Measurements from ENCODE around the gene TTYH2.
A peak's percentile ranks its signal among the peaks of the same experiment; 100 is the strongest.
"Not testable (repeated sequence)": the region's sequence is repeated elsewhere in the genome, so short reads cannot be mapped to it uniquely, and the experiment has no call there.

The TTYH2 gene

GRCh38 chr17:74267987-74268499 lies 54.7 kb downstream of the TTYH2 start:
- Histone ChIP-seq H3K9ac (ENCODE audit: low read length) (no peak overlapping the region), H3K27me3 (ENCODE audit: control insufficient read depth, insufficient read depth, low read length) (no peaks in the 10 kb centered on the region), H3K27ac (ENCODE audit: low read depth, low read length) (no peak overlapping the region), H3K4me3 (ENCODE audit: low read length) (no peak overlapping the region), H3K4me1 (ENCODE audit: control insufficient read depth, insufficient read depth, low read length) (no peaks in the 10 kb centered on the region), H3K36me3 (ENCODE audit: control insufficient read depth, insufficient read depth, low read length) (no peaks in the 10 kb centered on the region)

- no peaks in the 10 kb centered on the region for H3K27me3 ChIP-seq (ENCODE audit: control insufficient read depth, insufficient read depth, low read length)
- H3K36me3 ChIP-seq (ENCODE audit: control insufficient read depth, insufficient read depth, low read length): no peaks in the 10 kb centered on the region
- no peak overlapping the region for H3K27ac ChIP-seq (ENCODE audit: low read depth, low read length)
- H3K4me1 ChIP-seq (ENCODE audit: control insufficient read depth, insufficient read depth, low read length): no peaks in the 10 kb centered on the region
- H3K9ac ChIP-seq (ENCODE audit: low read length): no peak overlapping the region
- H3K4me3 ChIP-seq (ENCODE audit: low read length): no peak overlapping the region
Observed at GRCh38 chr17:74268558-74268957, 55.2 kb downstream of the TTYH2 start.

GRCh38 chr17:74270333-74270732 lies 57.0 kb downstream of the TTYH2 start:
- no peak overlapping the region for H3K9ac ChIP-seq (ENCODE audit: low read length)
- H3K4me1 ChIP-seq (ENCODE audit: control insufficient read depth, insufficient read depth, low read length): no peaks in the 10 kb centered on the region
- H3K36me3 ChIP-seq (ENCODE audit: control insufficient read depth, insufficient read depth, low read length): no peaks in the 10 kb centered on the region
- no peak overlapping the region for H3K27ac ChIP-seq (ENCODE audit: low read depth, low read length)
- peaks cover 5% of the 10 kb centered on the region for H3K27me3 ChIP-seq (ENCODE audit: control insufficient read depth, insufficient read depth, low read length)
- H3K4me3 ChIP-seq (ENCODE audit: low read length): no peak overlapping the region

- H3K27me3 ChIP-seq (ENCODE audit: control insufficient read depth, insufficient read depth, low read length): peaks cover 5% of the 10 kb centered on the region
- no peaks in the 10 kb centered on the region for H3K36me3 ChIP-seq (ENCODE audit: control insufficient read depth, insufficient read depth, low read length)
- no peak overlapping the region for H3K4me3 ChIP-seq (ENCODE audit: low read length)
- H3K9ac ChIP-seq (ENCODE audit: low read length): no peak overlapping the region
- no peak overlapping the region for H3K27ac ChIP-seq (ENCODE audit: low read depth, low read length)
- H3K4me1 ChIP-seq (ENCODE audit: control insufficient read depth, insufficient read depth, low read length): no peaks in the 10 kb centered on the region
Observed at GRCh38 chr17:74271281-74271680, 57.9 kb downstream of the TTYH2 start.

- Histone ChIP-seq H3K9ac (ENCODE audit: low read length) (no peak overlapping the region), H3K36me3 (ENCODE audit: control insufficient read depth, insufficient read depth, low read length) (no peaks in the 10 kb centered on the region), H3K27me3 (ENCODE audit: control insufficient read depth, insufficient read depth, low read length) (peaks cover 5% of the 10 kb centered on the region), H3K4me3 (ENCODE audit: low read length) (no peak overlapping the region), H3K4me1 (ENCODE audit: control insufficient read depth, insufficient read depth, low read length) (no peaks in the 10 kb centered on the region), H3K27ac (ENCODE audit: low read depth, low read length) (peak overlapping the region; percentile 18)
Observed at GRCh38 chr17:74271901-74272561, 58.7 kb downstream of the TTYH2 start.

GRCh38 chr17:74272731-74273201 lies 59.4 kb downstream of the TTYH2 start:
- H3K4me3 ChIP-seq (ENCODE audit: low read length): no peak overlapping the region
- peak overlapping the region; percentile 18 for H3K27ac ChIP-seq (ENCODE audit: low read depth, low read length)

GRCh38 chr17:74274060-74274708 lies 60.8 kb downstream of the TTYH2 start, which contains the start of gene DNAI2:
Gene DNAI2, plus strand, starts transcription at chr17:74274234. Its CDS starts 7,584 bp downstream, at chr17:74281818.
- H3K27ac ChIP-seq (ENCODE audit: low read depth, low read length): no peak within 1 kb of the TSS
- peaks cover 5% of the 10 kb centered on the region for H3K27me3 ChIP-seq (ENCODE audit: control insufficient read depth, insufficient read depth, low read length)

More at GRCh38 chr17:74272731-74273201, 59.4 kb downstream of the TTYH2 start:
- Histone ChIP-seq H3K27me3 (ENCODE audit: control insufficient read depth, insufficient read depth, low read length) (peaks cover 5% of the 10 kb centered on the region), H3K4me1 (ENCODE audit: control insufficient read depth, insufficient read depth, low read length) (no peaks in the 10 kb centered on the region), H3K9ac (ENCODE audit: low read length) (no peak overlapping the region), H3K36me3 (ENCODE audit: control insufficient read depth, insufficient read depth, low read length) (no peaks in the 10 kb centered on the region)

GRCh38 chr17:74274709-74275340 lies 61.5 kb downstream of the TTYH2 start:
- no peak overlapping the region for H3K27ac ChIP-seq (ENCODE audit: low read depth, low read length)
- no peaks in the 10 kb centered on the region for H3K36me3 ChIP-seq (ENCODE audit: control insufficient read depth, insufficient read depth, low read length)
- H3K27me3 ChIP-seq (ENCODE audit: control insufficient read depth, insufficient read depth, low read length): peaks cover 5% of the 10 kb centered on the region
- H3K4me1 ChIP-seq (ENCODE audit: control insufficient read depth, insufficient read depth, low read length): no peaks in the 10 kb centered on the region
- no peak overlapping the region for H3K9ac ChIP-seq (ENCODE audit: low read length)
- no peak overlapping the region for H3K4me3 ChIP-seq (ENCODE audit: low read length)

More at GRCh38 chr17:74274060-74274708, 60.8 kb downstream of the TTYH2 start, which contains the start of gene DNAI2:
- no peaks in the 10 kb centered on the region for H3K4me1 ChIP-seq (ENCODE audit: control insufficient read depth, insufficient read depth, low read length)
- H3K9ac ChIP-seq (ENCODE audit: low read length): no peak within 1 kb of the TSS
- H3K4me3 ChIP-seq (ENCODE audit: low read length): peak within 1 kb of the TSS; percentile 31
- no peaks in the 10 kb centered on the region for H3K36me3 ChIP-seq (ENCODE audit: control insufficient read depth, insufficient read depth, low read length)

- Histone ChIP-seq H3K36me3 (ENCODE audit: control insufficient read depth, insufficient read depth, low read length) (no peaks in the 10 kb centered on the region), H3K27me3 (ENCODE audit: control insufficient read depth, insufficient read depth, low read length) (peaks cover 5% of the 10 kb centered on the region), H3K4me1 (ENCODE audit: control insufficient read depth, insufficient read depth, low read length) (no peaks in the 10 kb centered on the region), H3K27ac (ENCODE audit: low read depth, low read length) (peak overlapping the region; percentile 72), H3K9ac (ENCODE audit: low read length) (no peak overlapping the region), H3K4me3 (ENCODE audit: low read length) (no peak overlapping the region)
Observed at GRCh38 chr17:74276051-74276476, 62.7 kb downstream of the TTYH2 start.

GRCh38 chr17:74276541-74277009 lies 63.2 kb downstream of the TTYH2 start:
- Histone ChIP-seq H3K4me3 (ENCODE audit: low read length) (no peak overlapping the region), H3K27me3 (ENCODE audit: control insufficient read depth, insufficient read depth, low read length) (peaks cover 5% of the 10 kb centered on the region), H3K9ac (ENCODE audit: low read length) (no peak overlapping the region), H3K4me1 (ENCODE audit: control insufficient read depth, insufficient read depth, low read length) (no peaks in the 10 kb centered on the region), H3K27ac (ENCODE audit: low read depth, low read length) (peak overlapping the region; percentile 72), H3K36me3 (ENCODE audit: control insufficient read depth, insufficient read depth, low read length) (no peaks in the 10 kb centered on the region)

GRCh38 chr17:74277935-74278334 lies 64.6 kb downstream of the TTYH2 start:
- Histone ChIP-seq H3K4me3 (ENCODE audit: low read length) (no peak overlapping the region), H3K9ac (ENCODE audit: low read length) (no peak overlapping the region), H3K27me3 (ENCODE audit: control insufficient read depth, insufficient read depth, low read length) (peaks cover 5% of the 10 kb centered on the region), H3K27ac (ENCODE audit: low read depth, low read length) (no peak overlapping the region), H3K36me3 (ENCODE audit: control insufficient read depth, insufficient read depth, low read length) (no peaks in the 10 kb centered on the region), H3K4me1 (ENCODE audit: control insufficient read depth, insufficient read depth, low read length) (no peaks in the 10 kb centered on the region)

GRCh38 chr17:74279617-74280016 lies 66.2 kb downstream of the TTYH2 start:
- not testable (repeated sequence) for H3K27ac ChIP-seq (ENCODE audit: low read depth, low read length); H3K4me3 ChIP-seq (ENCODE audit: low read length); H3K9ac ChIP-seq (ENCODE audit: low read length); H3K27me3 ChIP-seq (ENCODE audit: control insufficient read depth, insufficient read depth, low read length); H3K36me3 ChIP-seq (ENCODE audit: control insufficient read depth, insufficient read depth, low read length); H3K4me1 ChIP-seq (ENCODE audit: control insufficient read depth, insufficient read depth, low read length)
